GM18861 (cell line): Measurements from ENCODE around the gene STX10.

Source experiments
- ATAC-seq: cut with Tn5 transposase; IDR thresholded peaks from one replicate; pipeline ENCODE4 v1.9.1; 2021; ENCODE audit not compliant: unreplicated experiment

STX10 gene

DNA sequence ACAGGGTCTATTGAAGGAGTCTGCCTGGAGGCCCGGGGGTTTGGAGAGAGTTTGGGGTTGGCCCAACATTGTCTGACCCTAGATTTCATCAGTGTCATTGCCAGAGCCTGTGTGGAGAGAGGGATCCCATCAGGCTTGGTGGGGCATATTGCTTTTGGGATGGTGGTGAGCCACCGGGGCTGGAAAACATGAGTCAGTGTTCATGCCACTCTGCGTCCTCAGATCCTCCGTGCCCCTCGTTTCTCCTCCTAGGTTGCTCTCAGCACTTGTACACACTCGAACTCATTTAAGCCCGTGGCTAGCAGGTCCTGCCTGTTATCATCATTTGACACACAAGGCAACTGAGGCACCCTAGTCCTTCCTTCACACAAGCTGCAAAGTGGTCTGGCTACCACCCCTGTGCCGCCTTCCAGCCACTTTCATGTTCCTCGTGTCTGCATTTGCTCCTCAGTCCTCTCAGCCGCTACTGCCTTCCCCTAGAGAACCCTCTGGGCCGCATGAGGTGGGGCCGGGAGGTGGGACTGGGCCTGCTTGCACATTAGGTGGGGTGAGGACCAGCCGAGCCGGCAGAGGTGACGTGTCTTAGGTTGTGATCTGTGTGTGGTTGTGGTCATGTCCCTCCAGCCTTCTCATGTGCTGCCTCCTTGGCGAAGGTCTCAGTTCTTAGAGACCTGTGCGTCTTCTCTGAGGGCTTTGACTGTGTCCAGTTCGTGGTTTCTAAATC is 28.5 kb downstream of the STX10 start:
- no peak for ATAC-seq

DNA sequence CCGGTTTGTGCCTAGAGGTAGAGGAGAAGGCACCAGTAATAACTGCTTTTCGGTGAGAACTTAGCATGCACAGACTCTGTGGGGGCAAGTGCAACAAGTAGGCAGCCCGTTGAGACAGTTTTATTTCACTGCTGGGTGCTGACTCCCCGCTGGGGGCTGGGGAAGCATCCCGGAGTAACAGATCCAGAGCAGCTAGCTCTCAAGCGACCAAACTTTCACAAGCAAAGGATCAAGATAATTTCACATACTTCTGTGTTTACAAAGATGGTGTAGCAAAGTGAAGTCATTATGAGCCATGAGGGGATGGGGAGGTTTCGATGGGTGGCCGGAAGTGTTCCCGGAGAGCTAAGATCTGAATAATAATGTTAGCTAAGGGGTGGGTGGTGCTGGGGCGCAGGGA is 29.4 kb downstream of the STX10 start:
- ATAC-seq = no peak

DNA sequence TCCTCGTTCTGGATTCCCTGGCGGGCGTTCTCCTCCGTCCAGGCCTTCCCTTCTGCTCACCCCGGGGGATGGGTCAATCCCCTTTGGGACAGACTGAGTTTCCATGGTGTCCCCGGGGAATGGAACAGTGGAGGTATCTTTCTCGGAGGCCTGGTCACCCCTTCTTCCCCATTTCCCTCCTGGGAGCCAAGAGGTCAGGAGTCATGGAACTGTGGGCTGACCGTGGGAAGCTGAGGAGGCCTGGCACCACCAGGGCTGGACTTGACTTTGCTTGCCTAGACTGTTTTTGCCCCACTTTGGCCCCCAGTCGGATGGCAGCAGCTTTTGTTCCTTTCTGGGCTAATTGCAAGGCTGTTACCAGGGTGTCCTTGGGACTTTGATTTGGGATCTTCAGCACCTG is 30.1 kb downstream of the STX10 start:
- no peak for ATAC-seq

DNA sequence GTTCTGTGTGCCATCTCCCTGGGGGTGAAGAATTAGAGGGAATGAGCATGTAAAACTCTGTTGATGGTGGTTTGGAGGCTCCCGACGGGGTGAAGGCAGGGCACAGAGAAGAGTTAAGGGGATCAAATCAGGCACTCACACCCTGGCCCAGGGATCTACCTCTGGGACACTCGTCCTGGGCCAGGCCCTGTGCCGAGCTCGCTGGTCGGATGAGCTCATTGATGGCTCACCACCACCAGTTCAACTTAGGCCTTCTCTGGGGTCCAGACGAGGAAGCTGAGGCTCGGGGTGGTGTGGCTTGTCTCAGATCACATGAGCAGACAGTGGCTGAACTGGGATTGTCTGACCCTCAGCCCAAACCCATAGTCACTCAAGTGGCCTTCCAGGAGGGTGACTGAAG is 30.5 kb downstream of the STX10 start:
- ATAC-seq = no peak

DNA sequence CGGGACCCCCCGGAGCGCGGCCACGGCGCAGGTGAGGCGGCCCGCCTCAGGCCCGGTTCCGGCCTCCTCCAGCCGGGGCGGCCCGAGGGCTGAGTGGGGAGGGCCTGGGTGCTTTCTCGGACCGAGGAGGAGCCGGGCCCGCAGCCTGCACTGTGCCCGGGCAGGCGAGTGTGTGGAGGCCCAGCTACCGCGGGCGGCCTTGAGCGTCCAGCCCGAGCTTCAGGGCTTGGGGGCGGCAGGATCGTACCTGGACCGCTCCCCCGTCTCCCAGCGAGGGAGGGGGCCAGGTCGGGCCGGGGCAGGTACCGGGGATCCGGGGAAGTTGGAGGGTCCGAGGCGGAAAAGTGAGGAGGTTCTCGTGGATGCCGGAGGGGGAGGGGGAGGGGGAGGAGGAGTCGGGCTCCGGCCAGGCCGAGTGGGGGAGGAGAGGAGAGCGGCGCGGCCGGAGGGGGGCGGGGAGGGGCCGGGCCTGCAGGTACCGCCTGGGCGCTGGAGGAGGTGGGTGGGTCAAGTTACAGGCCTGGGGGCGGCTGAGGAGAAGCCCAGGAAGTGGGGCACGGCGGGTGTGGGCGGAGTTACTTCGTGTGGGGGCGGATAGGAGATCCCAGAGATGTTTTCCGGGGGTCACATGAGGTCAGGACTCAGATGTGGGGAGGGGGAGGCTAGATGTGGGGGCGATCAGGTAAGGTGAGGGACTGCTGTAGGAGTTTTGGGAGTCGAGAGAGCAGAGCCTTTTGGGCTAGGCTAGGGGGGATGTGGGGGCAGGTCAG is 31.6 kb downstream of the STX10 start:
- peak; percentile 3 for ATAC-seq

DNA sequence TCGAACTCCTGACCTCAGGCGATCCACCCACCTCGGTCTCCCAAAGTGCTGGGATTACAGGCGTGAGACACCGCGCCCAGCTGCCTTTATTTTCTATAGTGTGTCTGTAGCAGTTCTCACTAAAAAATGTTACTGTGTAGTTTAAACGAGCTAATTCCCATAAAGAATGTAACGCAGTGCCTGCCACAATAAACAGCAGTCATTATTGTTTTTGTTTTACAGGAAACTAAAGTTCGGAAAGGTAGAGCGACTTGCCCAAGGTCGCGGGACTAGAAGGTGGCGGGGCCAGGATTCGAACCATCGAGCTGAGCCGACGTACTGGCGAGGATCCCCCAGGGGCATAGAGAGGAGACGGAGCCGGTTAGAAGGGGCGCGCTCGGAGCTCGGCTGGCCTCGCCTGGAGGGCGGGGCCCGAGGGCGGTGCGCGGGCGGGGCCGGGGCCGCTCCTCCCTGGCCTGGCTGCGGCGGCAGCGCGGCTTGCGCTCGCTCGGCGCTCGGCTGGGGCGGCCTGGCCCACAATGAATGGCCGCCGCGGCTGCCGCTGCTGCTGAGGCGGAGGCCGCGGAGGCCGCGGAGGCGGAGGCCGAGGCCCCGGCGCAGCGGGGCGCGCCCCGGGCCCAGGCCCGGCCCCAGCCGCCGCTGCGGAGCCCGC is 32.3 kb downstream of the STX10 start, which contains the start of gene NACC1:
TSS of gene NACC1 (plus strand) at position 493 of the 652 bp plus-strand sequence. CDS start 16,944 bp downstream, outside the sequence.
- peak; percentile 49 for ATAC-seq

DNA sequence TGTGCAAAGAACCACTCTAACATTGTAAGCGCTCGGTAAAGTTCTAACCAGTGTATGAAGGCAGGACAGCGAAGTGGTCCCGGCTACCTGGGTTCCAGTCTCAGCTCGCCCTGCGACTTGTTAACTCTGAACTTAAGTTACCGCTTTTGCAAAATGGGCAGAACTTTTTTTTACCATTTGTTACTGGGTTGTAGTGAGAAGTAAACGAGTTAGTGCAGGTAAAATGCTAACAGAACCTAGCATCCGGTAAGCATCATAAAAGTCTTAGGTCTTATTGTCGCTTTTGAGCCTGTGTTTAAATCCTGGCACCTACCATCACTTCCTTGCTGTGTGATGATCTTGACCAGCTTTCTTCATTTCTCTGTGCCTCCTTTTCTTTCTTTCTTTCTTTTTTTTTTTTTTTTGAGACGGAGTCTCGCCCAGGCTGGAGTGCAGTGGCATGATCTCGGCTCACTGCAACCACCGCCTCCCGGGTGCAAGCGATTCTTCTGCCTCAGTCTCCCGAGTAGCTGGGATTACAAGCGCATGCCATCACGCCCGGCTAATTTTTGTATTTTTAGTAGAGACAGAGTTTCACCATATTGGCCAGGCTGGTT is 32.9 kb downstream of the STX10 start:
- no peak for ATAC-seq

DNA sequence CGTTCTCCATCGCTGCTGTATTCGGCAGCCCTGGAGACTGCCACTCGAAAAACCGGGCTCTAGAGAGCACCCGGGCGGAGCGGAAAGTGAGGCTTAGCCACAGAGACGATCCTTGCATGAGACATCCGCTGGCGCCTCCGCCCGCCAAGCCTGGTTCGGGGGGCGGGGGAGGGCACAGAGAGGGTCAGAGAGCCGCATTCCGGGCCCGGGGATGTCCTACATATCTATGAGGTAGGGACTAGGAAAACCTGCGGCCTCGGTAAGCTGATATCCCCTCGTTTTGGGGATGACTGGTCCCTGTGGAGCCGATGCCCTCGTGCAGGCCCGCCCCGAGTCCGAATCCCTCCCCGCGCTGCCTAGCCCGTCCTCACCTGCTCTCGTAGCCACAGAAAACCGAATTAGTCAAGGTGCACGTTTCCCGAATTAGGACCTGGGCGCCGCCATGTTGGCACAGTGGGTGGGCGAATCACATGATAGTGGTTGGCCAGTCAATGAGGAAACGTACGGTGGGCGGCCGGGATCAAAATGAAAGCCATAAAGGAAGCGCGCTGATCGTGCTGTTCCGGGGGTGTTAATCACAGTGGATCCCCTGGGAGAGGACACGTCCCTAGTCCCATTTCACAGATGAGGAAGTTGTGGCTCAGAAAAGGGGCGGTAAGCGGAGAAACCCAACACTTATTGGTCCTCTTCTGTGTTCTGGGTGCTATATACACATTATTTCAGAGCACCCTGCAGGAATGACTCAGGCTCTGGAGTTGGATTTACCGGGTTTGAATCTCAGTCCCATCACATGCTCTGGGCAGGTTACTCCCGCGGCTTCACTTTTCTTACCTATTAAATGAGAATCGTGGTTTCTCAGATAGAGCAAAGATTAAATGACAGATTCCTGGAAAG is 33.6 kb downstream of the STX10 start, which contains the start of gene TRMT1:
TSS of gene TRMT1 (minus strand) at position 459 of the 894 bp plus-strand sequence. CDS start at position 118, 341 bp downstream.
- ATAC-seq = peak; percentile 35

DNA sequence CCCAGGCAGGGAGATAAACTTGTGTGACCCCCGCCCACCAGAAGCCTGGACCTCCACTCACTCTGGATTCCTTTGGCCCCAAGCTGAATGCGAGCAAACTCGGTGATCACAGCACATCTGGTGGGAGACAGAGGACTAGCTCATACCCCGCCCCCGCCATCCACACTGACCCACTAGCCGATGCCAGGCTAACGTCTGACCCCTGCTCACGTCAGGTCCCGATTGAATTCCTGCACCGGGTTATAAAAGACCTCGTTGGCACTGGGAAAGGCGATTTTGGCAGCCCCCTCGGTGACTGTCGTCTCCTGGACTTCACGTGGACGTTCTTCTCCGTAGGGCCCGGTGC is 34.3 kb downstream of the STX10 start:
- ATAC-seq = no peak

DNA sequence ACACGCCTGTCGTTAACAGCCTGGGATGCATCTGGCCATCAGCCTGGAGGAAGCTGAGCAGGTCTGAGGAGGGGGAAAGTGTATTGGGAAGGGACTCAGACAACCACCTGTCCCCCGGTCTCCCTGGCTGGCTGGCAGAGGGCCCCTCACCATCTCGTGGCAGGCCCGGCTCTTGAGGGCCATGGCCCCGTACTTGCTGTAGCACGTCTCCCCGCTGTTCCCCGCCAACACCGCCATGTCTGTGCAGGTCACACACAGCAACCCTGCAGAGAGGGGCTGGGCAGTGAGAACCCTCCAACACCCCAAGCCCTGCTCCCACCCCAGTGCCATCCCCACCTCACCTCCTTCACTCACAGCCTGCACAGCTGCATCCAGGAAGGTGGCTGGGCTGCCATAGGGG is 37.6 kb downstream of the STX10 start:
- ATAC-seq = no peak

DNA sequence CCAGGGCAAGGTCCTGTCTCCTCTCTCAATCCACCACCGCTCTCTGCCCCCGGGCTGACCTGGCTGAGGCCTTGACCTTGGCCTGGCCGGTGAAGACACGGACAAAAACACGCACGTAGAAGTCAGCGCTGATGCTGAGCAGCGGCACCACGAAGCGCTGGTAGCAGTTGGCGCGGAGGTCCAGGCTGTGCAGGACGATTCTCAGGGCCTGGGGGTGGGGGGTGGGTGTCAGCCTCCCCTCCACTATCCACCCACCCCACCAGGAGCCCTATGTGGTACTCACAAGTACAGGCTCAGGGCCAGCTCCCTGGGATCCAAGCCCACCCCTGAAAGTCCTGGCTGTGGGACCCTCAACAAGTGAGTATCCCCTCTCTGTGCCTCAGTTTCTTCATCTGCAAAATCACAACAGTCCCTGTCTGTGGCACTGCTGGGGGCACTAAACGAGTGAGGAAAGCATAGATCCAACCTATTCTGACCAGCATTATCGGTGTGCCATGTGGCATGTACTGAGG is 40.0 kb downstream of the STX10 start:
- no peak for ATAC-seq

DNA sequence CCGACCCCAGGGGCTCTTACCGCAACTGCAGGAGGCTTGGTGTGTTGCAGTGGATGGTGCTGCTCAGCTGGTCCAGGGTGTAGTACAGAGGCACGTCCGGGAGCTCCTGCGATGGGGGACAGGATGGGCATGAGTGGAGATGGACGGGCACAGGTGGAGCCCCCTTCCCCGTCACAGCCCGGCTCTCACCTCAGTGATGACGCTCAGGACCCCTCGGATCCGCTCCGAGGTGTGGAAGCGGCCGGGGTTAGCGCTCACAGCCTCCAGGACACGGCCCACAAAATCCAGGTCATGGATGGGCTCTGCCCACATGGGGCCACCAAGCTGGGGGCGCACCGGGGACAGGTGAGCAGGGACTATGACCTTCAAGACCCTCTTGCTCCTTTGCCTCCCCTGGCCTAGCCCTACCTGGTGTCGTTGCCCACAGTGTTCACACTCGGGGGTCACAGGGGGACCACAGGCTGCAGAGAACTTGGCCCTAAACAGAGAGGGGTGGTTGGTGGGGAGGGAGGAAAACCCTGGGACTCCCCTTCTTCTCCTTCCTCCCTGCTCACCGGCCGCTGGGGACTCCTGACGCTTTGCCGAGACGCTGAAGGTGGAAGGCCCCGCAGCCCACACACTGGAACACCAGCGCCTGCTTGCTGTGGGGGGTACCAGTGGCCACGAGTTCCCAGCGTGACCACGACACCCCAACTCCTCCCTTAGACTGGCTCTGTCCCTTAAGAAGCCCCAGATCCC is 40.6 kb downstream of the STX10 start:
- no peak for ATAC-seq

DNA sequence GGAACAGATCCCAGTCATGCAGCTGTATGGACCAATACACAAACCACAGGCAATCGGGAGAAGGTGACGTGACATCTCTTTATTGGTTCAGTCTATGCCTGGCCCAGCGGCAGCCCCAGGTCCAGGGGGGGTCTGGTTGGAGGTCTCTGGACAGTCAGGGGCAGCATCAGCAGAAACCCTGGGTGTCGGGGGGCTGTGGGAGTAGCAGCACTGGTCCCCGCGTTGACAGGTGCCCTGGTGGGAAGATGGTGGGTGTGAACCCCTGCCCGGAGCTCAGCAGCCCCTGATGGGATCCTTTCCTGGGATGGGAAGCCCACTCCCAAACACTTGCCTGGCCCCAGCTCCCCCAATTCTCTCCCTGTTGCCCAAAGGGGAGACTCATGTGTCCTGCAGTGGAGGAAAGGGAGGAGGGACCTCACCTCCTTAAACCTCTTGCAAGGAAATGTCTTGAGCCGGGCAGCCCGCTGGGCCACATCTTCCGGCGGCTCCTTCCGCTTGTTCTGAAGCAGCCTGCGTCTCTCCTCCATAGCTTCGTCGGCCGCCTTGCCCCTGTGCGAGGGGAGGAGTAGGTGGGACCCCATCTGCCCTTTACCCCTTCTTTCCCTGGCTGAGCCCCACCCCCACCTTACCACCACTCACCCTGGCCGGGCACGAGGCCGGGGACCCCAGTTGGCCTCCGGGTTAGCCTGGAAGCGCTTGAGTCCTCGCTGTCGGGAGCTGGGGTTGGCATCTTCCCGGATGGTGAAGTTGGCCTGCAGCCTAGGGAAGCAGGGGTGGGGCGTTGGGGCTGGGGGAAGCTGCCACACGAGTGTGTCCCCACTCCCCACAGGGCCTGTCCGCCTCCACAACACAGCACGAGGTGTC is 45.1 kb downstream of the STX10 start:
- ATAC-seq = no peak

DNA sequence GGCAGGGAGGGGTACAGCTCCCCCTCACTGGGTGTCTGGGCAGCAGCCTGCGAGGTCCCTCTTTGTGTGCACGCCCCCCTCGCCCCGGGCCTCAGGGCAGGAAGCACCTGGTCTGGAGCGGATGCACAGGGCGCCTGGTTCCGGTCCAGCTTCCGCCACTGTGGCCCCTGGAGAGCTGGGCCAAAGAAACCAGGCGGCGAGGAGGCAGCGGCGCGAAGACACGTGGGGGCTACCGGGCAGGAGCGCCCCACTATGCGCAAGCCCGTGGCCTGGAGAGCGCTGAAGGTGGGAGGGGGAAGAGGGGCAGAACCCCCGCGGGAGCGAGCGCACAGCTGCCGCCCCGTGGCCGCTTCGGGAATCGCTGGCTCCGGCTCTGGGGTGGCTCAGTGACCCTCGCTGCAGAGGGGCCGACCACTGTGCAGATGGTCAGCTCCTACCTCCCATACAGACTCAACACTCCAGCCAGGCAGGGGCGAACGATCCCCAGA is 45.8 kb downstream of the STX10 start:
- ATAC-seq = peak; percentile 27

DNA sequence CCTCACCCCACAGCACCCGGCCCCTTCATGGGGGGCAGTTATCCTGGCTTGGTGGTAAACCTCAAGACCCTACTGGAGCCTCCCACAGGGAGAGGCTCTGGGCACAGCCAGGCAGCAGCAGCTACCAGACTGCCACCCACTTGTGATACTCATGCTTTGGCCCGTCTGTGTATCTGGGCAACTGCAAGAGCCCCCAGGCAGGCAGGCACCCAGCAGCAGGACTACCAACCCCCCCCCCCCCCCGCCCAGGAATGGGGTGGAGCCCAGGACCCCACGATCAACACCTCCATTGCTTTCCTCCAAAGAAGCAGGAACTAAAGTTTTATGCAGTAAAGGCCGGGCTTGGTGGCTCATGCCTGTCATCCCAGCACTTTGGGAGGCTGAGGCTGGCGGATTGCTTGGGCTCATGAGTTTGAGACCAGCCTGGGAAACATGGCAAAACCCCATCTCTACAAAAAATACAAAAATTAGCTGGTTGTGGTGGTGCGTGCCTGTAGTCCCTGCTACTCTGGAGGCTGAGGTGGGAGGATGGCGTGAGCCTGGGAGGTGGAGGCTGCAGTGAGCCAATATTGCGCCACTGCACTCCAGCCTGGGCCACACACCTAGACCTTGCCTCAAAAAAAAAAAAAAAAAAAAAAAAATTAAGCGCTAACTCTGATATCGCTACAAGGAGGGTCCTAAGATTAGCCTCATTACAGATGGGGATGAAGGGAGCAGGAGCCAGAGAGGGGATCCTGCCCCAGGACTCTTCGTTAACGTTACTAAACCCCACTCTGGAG is 46.4 kb downstream of the STX10 start:
- no peak for ATAC-seq

DNA sequence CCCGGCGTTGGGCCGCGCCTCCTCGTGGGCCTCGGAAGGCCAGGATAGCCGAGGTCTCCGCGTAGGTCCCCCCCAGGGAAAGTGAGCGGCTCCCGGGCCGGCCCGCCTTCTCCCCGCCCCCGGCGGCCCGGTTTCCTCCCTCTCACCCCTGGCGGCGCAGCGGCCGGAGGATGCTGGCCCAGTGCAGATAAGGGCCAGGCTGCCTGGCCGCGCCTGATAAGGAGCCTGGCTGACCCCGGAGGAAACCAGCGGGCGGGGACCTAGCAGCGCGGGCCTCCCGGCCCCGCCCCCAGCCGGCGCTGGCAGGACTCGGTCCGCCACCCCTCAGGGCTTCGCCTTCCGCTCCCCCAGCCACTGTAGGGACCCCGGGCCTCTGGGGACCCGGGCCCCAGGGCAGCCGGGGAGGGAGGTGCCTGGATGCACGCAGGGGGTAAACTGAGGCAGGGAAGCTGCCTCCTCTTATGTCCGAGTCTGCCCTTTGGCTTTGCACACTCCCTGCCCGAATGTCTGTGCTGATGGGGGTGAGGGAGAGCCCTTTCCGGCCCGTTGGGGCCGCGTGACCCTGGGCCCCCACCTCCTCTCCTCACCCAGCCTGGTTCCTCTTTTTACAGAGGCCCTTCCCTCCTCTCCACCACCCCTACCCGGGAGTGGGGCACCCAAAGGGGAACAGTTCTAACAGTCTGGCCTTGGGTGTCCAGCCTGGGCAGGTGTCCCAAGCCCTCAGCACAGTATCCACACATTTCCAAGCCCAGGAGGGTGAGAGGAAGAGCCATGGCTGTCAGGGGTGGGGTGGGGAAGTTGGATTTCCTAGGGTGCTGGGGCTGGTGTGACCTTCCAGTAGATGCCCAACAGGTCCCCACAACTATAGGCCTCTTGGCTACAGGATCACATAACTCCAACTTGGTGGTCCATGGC is 47.3 kb downstream of the STX10 start, which contains the start of gene LYL1:
TSS of gene LYL1 (minus strand) at position 193 of the 915 bp plus-strand sequence. CDS start 1,687 bp downstream, outside the sequence.
- peak; percentile 42 for ATAC-seq

DNA sequence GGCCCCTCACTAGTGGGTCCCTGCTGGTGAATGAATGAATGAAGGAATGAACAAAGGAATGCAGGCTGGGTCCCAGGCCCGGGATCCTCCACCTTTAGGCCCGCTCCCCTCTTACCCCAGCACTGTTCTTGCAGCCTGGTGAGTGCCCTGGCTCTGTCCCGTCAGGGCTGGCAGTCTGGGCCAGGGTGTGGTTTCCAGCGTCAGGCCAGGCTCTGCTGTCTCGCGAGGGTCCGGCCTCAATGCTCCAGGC is 47.8 kb downstream of the STX10 start:
- ATAC-seq = no peak
